Kidney epithelial cell (primary cell): ENCODE data around the gene NLRP2B. TPM values are rescaled to one million over a fixed set of nuclear protein-coding genes. Genes with fewer than 3 reads are reported as not detected.
"Not testable (repeated sequence)": the region's sequence is repeated elsewhere in the genome, so short reads cannot be mapped to it uniquely, and the experiment has no call there.

ENCODE experiments used
- DNase-seq: peaks from one replicate; pipeline ENCODE4 v3.0.0-alpha.2; 2010; ENCODE audit warnings: low read depth
- H3K27me3 ChIP-seq: 2 replicates; pipeline ENCODE4 v1.6.0; 2011; ENCODE audit warnings: low read length; ENCODE audit not compliant: control insufficient read depth, insufficient read depth
- H3K36me3 ChIP-seq: 2 replicates; pipeline ENCODE4 v1.5.1; 2011; ENCODE audit warnings: low read length; ENCODE audit not compliant: control insufficient read depth, insufficient read depth
- H3K4me3 ChIP-seq: 2 replicates; pipeline ENCODE4 v1.5.1; 2011; ENCODE audit warnings: low read depth, mild to moderate bottlenecking, control low read depth, low read length
- total RNA-seq: library from RNA; depleted of rRNA; stranded (reverse); fragments of >200 nt; gene quantifications from 2 replicates; pipeline ENCODE4 v1.2.3, GENCODE V29; 2015
- TF ChIP-seq, protein P1 (sequence below): IDR thresholded peaks from 2 replicates; pipeline ENCODE4 v1.5.1; 2011; ENCODE audit warnings: mild to moderate bottlenecking, moderate library complexity, low read length, control low read depth, inconsistent platforms; ENCODE audit not compliant: insufficient read depth, poor library complexity, severe bottlenecking

The NLRP2B gene
- total RNA-seq, 1 donor from 2014 or later: not detected

DNA sequence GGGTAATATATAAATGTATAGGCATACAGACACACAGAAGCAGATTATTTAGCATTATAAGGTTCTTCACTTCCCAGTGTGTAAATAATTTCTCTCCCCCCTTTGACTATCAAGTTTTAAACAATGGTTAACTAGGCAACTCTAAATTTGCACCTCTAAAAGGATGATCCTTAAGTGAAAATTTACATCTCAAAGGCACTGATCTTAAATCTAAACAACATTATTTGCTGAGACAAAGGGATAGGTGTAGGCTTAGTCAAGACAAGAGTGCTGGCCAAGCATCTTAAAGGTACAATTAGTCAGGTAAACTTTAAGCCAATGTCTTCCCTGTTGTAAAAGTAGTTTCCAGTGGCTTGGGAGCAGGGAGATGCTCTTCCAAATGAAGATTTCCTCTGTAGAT is 33.0 kb downstream of the NLRP2B start:
- Histone ChIP-seq H3K27me3 (no peaks in the 10 kb centered on the region), H3K4me3 (no peak overlapping the region), H3K36me3 (no peaks in the 10 kb centered on the region)
- no peak for DNase-seq
- TF ChIP-seq, protein P1, sequence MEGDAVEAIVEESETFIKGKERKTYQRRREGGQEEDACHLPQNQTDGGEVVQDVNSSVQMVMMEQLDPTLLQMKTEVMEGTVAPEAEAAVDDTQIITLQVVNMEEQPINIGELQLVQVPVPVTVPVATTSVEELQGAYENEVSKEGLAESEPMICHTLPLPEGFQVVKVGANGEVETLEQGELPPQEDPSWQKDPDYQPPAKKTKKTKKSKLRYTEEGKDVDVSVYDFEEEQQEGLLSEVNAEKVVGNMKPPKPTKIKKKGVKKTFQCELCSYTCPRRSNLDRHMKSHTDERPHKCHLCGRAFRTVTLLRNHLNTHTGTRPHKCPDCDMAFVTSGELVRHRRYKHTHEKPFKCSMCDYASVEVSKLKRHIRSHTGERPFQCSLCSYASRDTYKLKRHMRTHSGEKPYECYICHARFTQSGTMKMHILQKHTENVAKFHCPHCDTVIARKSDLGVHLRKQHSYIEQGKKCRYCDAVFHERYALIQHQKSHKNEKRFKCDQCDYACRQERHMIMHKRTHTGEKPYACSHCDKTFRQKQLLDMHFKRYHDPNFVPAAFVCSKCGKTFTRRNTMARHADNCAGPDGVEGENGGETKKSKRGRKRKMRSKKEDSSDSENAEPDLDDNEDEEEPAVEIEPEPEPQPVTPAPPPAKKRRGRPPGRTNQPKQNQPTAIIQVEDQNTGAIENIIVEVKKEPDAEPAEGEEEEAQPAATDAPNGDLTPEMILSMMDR: no peak

DNA sequence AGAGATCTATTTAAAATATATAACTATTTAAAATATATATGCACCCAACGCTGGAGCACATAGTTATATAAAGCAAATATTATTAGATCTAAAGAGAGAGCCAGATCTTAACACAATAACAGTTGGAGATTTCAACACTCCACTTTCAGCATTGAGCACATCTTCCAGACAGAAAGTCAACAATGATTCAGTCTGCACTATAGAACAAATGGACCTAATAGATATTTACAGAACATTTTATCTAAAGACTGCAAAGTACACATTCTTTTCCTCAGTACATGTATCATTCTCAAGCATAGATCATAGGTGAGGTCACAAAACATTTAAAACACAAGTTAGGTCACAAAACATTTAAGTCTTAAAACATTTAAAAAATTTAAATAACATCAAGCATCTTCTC is 36.4 kb downstream of the NLRP2B start:
- H3K36me3 ChIP-seq: no peaks in the 10 kb centered on the region
- TF ChIP-seq, protein P1: no peak
- DNase-seq: no peak

DNA sequence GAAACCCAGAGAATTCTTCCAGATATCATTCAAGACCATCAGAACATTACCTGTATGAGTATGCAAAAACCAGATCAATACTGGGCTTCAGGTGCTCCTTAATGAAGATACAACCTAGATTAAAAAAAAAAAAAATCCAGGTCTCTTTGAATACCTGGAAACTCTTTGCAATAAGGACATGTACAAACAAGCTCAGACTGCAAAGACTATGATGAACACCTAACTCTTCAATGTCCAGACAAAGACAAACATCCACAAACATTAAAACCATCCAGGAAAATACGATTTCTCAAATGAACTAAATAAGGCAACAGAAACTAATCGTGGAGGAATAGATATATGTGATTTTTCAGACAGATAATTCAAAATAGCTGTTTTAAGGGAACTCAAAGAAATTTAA is 38.7 kb downstream of the NLRP2B start:
- Histone ChIP-seq H3K4me3 (no peak overlapping the region), H3K36me3 (no peaks in the 10 kb centered on the region), H3K27me3 (no peaks in the 10 kb centered on the region)
- DNase-seq: no peak
- TF ChIP-seq, protein P1: no peak

More for the DNA sequence above, 36.4 kb downstream of the NLRP2B start:
- no peak overlapping the region for H3K4me3 ChIP-seq
- H3K27me3 ChIP-seq: no peaks in the 10 kb centered on the region

DNA sequence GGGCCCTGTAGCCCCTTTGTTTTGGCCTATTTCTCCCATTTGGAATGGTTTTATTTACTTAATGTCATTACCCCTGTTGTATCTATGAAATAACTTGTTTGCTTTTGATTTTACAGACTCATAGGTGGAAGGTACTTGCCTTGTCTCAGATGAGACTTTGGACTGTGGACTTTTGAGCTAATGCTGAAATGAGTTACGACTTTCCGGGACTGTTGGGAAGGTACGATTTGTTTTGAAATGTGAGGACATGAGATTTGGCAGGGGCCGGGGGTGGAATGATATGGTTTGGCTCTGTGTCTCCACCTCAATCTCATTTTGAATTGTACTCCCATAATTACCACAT is 39.4 kb downstream of the NLRP2B start:
- Histone ChIP-seq H3K4me3 (no peak overlapping the region), H3K27me3 (no peaks in the 10 kb centered on the region), H3K36me3 (no peaks in the 10 kb centered on the region)
- TF ChIP-seq, protein P1: no peak
- no peak for DNase-seq

DNA sequence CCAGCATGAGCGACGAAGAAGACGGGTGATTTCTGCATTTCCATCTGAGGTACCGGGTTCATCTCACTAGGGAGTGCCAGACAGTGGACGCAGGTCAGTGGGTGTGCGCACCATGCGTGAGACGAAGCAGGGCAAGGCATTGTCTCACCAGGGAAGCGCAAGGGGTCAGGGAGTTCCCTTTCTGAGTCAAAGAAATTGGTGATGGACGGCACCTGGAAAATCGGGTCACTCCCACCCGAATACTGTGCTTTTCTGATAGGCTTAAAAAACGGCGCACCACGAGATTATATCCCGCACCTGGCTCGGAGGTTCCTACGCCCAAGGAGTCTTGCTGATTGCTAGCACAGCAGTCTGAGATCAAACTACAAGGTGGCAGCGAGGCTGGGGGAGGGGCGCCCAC is 50.6 kb downstream of the NLRP2B start:
- H3K4me3 ChIP-seq, H3K36me3 ChIP-seq, H3K27me3 ChIP-seq, DNase-seq: not testable (repeated sequence)

Other genes starting within 250 kb of the NLRP2B start
- gene ZXDB, start 88.2 kb downstream of the NLRP2B start, total RNA-seq: 9.4 and 10.7 TPM in 2 replicates
- 4.7 and 6.5 TPM in 2 replicates for gene ZXDA, start 230.2 kb upstream of the NLRP2B start, total RNA-seq